AG04450 (cell line): ENCODE results near the gene FBXL19. TPM values are rescaled to one million over a fixed set of nuclear protein-coding genes. Genes with fewer than 3 reads are reported as not detected.
"Not testable (repeated sequence)": the region's sequence is repeated elsewhere in the genome, so short reads cannot be mapped to it uniquely, and the experiment has no call there.

ENCODE experiments used
- CTCF ChIA-PET: fragments of 300-600, 350-600 bp; formaldehyde crosslinking; extraction: SDS; loops from one replicate; lab custom pipeline; 2022; ENCODE audit warnings: antibody characterized with exemption, inconsistent platforms; lab: Charles Lee
- POLR2A ChIA-PET: fragments of 350-600 bp; formaldehyde crosslinking; extraction: SDS; loops from one replicate; lab custom pipeline; 2021; ENCODE audit warnings: antibody characterized with exemption, inconsistent platforms; lab: Yijun Ruan, JAX
- DNase-seq: peaks from one replicate; pipeline ENCODE4 v3.0.0-alpha.2; 2011; ENCODE audit warnings: low read depth, low spot score
- H3K27ac ChIP-seq: one replicate; pipeline ENCODE4 v1.5.1; 2012; ENCODE audit warnings: low read depth, low read length, control low read depth
- H3K27me3 ChIP-seq: one replicate; pipeline ENCODE4 v1.6.0; 2012; ENCODE audit warnings: low read length; ENCODE audit not compliant: control insufficient read depth, insufficient read depth
- H3K4me3 ChIP-seq: 2 replicates; pipeline ENCODE4 v1.5.1; 2011; ENCODE audit warnings: mild to moderate bottlenecking, low read depth, low read length, control low read depth
- H3K9me3 ChIP-seq: 2 replicates; pipeline ENCODE4 v1.5.1; 2012; ENCODE audit warnings: low read length; ENCODE audit not compliant: control insufficient read depth, insufficient read depth
- CTCF ChIP-seq: IDR thresholded peaks from 2 replicates; pipeline ENCODE4 v1.5.1; 2011; ENCODE audit warnings: low read depth, low read length, control low read depth, inconsistent platforms
- polyA plus RNA-seq: library from polyadenylated mRNA; depleted of rRNA; stranded (reverse); fragments of >200 nt; gene quantifications from 2 replicates; pipeline ENCODE4 v1.2.3, GENCODE V29; 2011

Gene FBXL19
- polyA plus RNA-seq, 1 experiment: 7.1 TPM

DNA sequence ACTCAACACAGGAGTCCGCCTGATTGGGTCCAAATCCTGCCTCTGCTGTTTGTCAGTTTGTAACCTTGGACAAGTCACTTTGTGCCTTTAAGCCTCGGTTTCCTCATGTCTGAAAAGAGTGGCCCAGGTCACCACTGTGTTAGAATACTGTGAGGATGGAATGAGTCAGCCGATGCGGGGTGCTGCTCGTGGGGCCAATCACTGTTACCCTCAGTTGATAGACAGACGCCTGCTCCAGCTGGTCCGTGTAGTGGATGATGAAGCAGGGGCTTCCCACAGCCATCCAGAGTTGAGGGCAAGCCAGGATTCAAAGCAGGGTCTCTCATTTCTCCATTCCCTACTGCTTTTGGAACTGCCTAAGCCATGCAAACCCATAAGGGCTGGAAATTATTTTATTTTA, 5.8 kb downstream of the FBXL19 start:
- Histone ChIP-seq H3K4me3 (no peak overlapping the region), H3K9me3 (no peaks in the 10 kb centered on the region), H3K27me3 (no peaks in the 10 kb centered on the region), H3K27ac (no peak overlapping the region)
- CTCF ChIA-PET: interaction anchor here (1.5 kb wide), 1 partner anchor 13 kb away, joined by 3 read pairs; no protein-coding TSS in a partner anchor
- no peak for DNase-seq
- no peak for TF ChIP-seq CTCF
- POLR2A ChIA-PET: no interaction called here

DNA sequence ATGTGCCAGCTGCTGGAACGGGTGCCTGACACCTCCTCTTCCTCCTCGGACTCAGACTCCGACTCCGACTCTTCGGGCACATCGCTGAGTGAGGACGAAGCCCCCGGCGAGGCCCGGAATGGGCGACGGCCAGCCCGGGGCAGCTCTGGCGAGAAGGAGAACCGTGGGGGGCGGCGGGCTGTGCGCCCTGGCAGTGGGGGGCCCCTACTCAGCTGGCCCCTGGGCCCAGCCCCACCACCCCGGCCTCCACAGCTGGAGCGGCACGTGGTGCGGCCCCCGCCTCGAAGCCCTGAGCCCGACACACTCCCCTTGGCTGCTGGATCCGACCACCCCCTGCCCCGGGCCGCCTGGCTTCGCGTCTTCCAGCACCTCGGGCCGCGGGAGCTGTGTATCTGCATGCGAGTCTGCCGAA, 6.8 kb downstream of the FBXL19 start:
- ChIA-PET CTCF (no interaction called here), POLR2A (no interaction called here)
- Histone ChIP-seq H3K4me3 (no peak overlapping the region), H3K27me3 (no peaks in the 10 kb centered on the region), H3K27ac (no peak overlapping the region), H3K9me3 (no peaks in the 10 kb centered on the region)
- no peak for TF ChIP-seq CTCF
- DNase-seq: no peak

DNA sequence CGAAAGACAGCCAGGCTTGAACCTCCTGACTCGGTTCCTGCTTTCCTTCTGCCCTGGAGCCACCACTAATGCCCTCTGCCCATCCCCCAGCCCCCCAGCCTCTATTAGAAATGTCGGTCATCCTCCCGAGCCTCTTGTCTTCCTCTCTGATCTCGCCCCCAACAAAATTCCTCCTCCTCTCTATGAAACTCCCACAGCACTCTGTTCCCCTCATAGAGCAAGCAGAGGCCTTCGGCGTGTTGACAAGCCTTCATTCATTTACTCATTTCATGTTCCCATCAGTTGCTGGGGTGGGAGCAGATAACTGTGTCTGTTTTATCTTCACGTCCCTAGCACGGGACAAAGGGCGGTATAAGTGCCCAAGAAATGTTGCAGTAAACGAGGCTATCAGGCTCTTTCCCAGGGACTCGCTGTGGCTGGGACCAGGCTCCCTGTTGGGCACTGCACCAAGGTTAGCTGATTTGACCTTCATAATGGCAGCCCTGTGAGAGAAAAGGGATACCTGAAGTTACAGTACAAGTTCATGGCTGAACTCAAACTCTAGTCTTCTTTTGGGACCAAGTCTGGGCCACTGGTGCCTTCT, 7.8 kb downstream of the FBXL19 start:
- TF ChIP-seq CTCF: no peak
- Histone ChIP-seq H3K27ac (no peak overlapping the region), H3K9me3 (no peaks in the 10 kb centered on the region), H3K27me3 (no peaks in the 10 kb centered on the region), H3K4me3 (no peak overlapping the region)
- ChIA-PET POLR2A (no interaction called here), CTCF (interaction anchor here (1.2 to 1.3 kb wide), 2 partner anchors 11 to 21 kb away, joined by 3 to 5 read pairs; no protein-coding TSS in a partner anchor)
- no peak for DNase-seq

- DNase-seq: no peak
- H3K4me3 ChIP-seq: no peak overlapping the region
- peak; percentile 51 for TF ChIP-seq CTCF
- H3K9me3 ChIP-seq: no peaks in the 10 kb centered on the region
- ChIA-PET POLR2A (no interaction called here), CTCF (interaction anchor here (0.7 to 1.5 kb wide), 5 partner anchors 9 to 124 kb away, joined by 3 to 5 read pairs (median 5); no protein-coding TSS in a partner anchor)
- no peak overlapping the region for H3K27ac ChIP-seq
- no peaks in the 10 kb centered on the region for H3K27me3 ChIP-seq
These were observed 11.6 kb downstream of the FBXL19 start for GRCh38 chr16:30934827-30935557.

DNA sequence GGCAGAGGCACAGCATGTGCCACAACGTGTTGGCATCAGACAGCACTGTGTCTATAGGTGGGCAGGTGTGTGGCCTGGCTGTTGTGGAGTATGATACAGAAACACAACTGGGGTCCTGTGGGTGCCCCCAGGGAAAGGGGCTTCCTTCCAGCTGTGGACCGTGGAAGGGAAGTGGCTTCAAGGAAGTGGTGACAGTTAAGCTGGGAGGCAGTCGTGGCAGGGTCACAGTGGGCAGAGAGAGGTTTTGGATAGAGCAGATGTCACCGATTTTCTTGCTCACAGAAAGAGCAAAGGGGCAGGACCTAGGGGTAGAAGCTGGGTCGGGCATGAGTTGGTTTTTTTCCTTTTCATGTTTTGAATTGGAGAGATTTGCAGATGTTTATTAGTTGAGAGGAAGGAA, 14.3 kb downstream of the FBXL19 start:
- no peak for TF ChIP-seq CTCF
- Histone ChIP-seq H3K4me3 (no peak overlapping the region), H3K9me3 (no peaks in the 10 kb centered on the region), H3K27me3 (no peaks in the 10 kb centered on the region), H3K27ac (no peak overlapping the region)
- CTCF ChIA-PET: no interaction called here
- POLR2A ChIA-PET: interaction anchor here (0.6 to 0.9 kb wide), 2 partner anchors 14 to 23 kb away, joined by 3 read pairs; partner anchors contain the start of gene FBXL19
- no peak for DNase-seq

DNA sequence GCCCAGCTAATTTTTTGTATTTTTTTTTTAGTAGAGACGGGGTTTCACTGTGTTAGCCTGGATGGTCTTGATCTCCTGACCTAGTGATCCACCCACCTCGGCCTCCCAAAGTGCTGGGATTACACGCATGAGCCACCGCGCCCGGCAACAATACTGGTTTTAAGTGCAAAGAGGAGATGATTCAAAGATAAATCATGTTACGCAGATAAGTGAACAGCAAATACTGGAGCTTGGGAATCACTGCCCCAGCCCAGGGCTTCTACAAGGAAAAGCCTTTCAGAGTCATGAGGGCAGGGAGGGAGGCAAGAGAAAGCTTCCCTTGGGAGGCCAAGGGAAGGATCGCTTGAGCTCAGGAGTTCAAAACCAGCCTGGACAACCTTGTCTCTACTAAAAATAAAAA, 16.2 kb downstream of the FBXL19 start:
- ChIA-PET CTCF (interaction anchor here (0.6 kb wide), 1 partner anchor 107 kb away, joined by 5 read pairs; no protein-coding TSS in a partner anchor), POLR2A (interaction anchor here (0.9 to 1.1 kb wide), 2 partner anchors 10 to 15 kb away, joined by 3 to 5 read pairs; no protein-coding TSS in a partner anchor)
- not testable (repeated sequence) for H3K27ac ChIP-seq, H3K4me3 ChIP-seq, DNase-seq, H3K9me3 ChIP-seq, H3K27me3 ChIP-seq
